Endodermal cell (in vitro differentiated cells): ENCODE data around the gene WWC1. TPM values are rescaled to one million over a fixed set of nuclear protein-coding genes. Genes with fewer than 3 reads are reported as not detected.

Experiments used
- DNase-seq: peaks from one replicate; pipeline ENCODE4 v3.0.0-alpha.2; 2017
- H3K27ac ChIP-seq: 2 replicates; pipeline ENCODE4 v1.5.1; 2013; ENCODE audit warnings: mild to moderate bottlenecking, low read depth, low read length, moderate library complexity
- H3K27me3 ChIP-seq: 2 replicates; pipeline ENCODE4 v1.6.1; 2013; ENCODE audit warnings: mild to moderate bottlenecking, low read length, moderate library complexity; ENCODE audit not compliant: insufficient read depth, control insufficient read depth, poor library complexity, severe bottlenecking
- H3K36me3 ChIP-seq: 2 replicates; pipeline ENCODE4 v1.7.0; 2013; ENCODE audit warnings: mild to moderate bottlenecking, low read length, moderate library complexity; ENCODE audit not compliant: control insufficient read depth, insufficient read depth
- H3K4me1 ChIP-seq: one replicate; pipeline ENCODE4 v1.7.0; 2013; ENCODE audit warnings: low read length; ENCODE audit not compliant: control insufficient read depth, insufficient read depth
- H3K4me3 ChIP-seq: 2 replicates; pipeline ENCODE4 v1.5.1; 2013; ENCODE audit warnings: mild to moderate bottlenecking, low read length, moderate library complexity
- H3K9ac ChIP-seq: 2 replicates; pipeline ENCODE4 v1.6.1; 2013; ENCODE audit warnings: mild to moderate bottlenecking, low read length, moderate library complexity; ENCODE audit not compliant: poor library complexity, severe bottlenecking; ENCODE audit errors: extremely low read depth
- H3K9me3 ChIP-seq: 2 replicates; pipeline ENCODE4 v1.6.1; 2013; ENCODE audit warnings: mild to moderate bottlenecking, low read length, moderate library complexity; ENCODE audit not compliant: control insufficient read depth
- H3K27ac Mint-ChIP-seq: 2 replicates; pipeline ENCODE4 v1.8.0; 2020; ENCODE audit warnings: mixed read lengths
- H3K27me3 Mint-ChIP-seq: 2 replicates; pipeline ENCODE4 v1.8.0; 2021; ENCODE audit warnings: mild to moderate bottlenecking, mixed read lengths; ENCODE audit not compliant: insufficient read depth
- H3K36me3 Mint-ChIP-seq: 2 replicates; pipeline ENCODE4 v1.8.0; 2020; ENCODE audit warnings: low read depth, mixed read lengths
- H3K4me1 Mint-ChIP-seq: 2 replicates; pipeline ENCODE4 v1.8.0; 2020; ENCODE audit warnings: mixed read lengths
- H3K4me3 Mint-ChIP-seq: 2 replicates; pipeline ENCODE4 v1.8.0; 2020; ENCODE audit warnings: mild to moderate bottlenecking, moderate library complexity, mixed read lengths
- H3K9me3 Mint-ChIP-seq: 2 replicates; pipeline ENCODE4 v1.8.0; 2020; ENCODE audit warnings: mild to moderate bottlenecking, mixed read lengths
- WGBS, 2 experiments: methylation state at CpG; one replicate each; pipeline versions ENCODE4 v1.1.5 to v1.1.7; 2013; ENCODE audit warnings: missing lambda C conversion rate in 2 of 2, mixed read lengths in 1 of 2; ENCODE audit not compliant: insufficient coverage in 1 of 2, insufficient read length in 1 of 2; 5-methylcytosine and 5-hydroxymethylcytosine counted together
- total RNA-seq, 2 donors: library from RNA; stranded (reverse); fragmentation: NEBNext Ultra II Directional in 1 of 2; extraction: Animal tissue kit (Norgen Biotek cat#: 25700) in 1 of 2; gene quantifications; 2 replicates in 1 of 2; 3 replicates in 1 of 2; pipeline ENCODE4 v1.2.1, GENCODE V29; 2021
- TF ChIP-seq, protein P1 (sequence below): fragments of 200-600 bp; sonication (generic); conservative IDR thresholded peaks from 2 replicates; pipeline ENCODE4 v1.5.0; 2021; ENCODE audit warnings: antibody characterized with exemption, mild to moderate bottlenecking

WWC1 gene
- total RNA-seq, 2 donors from 2014 or later, result 18.4 to 20.3 TPM

DNA sequence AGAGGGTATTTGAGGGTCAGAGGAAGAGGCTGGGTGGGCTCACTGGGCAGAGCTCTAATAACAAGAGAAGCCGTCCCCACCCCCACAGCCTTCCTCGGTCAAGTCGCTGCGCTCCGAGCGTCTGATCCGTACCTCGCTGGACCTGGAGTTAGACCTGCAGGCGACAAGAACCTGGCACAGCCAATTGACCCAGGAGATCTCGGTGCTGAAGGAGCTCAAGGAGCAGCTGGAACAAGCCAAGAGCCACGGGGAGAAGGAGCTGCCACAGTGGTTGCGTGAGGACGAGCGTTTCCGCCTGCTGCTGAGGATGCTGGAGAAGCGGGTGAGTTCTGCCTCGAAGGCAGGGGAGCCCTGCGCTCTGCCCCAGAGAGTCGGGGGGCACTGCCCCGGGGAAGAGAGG is 173.2 kb downstream of the WWC1 start:
- Mint-ChIP-seq H3K27me3 (no peaks in the 10 kb centered on the region), H3K27ac (no peak overlapping the region), H3K4me1 (no peaks in the 10 kb centered on the region), H3K36me3 (peaks cover 28% of the 10 kb centered on the region), H3K4me3 (no peak overlapping the region), H3K9me3 (no peaks in the 10 kb centered on the region)
- H3K9ac ChIP-seq, result no peak overlapping the region
- no peaks in the 10 kb centered on the region for H3K4me1 ChIP-seq
- TF ChIP-seq, protein P1, sequence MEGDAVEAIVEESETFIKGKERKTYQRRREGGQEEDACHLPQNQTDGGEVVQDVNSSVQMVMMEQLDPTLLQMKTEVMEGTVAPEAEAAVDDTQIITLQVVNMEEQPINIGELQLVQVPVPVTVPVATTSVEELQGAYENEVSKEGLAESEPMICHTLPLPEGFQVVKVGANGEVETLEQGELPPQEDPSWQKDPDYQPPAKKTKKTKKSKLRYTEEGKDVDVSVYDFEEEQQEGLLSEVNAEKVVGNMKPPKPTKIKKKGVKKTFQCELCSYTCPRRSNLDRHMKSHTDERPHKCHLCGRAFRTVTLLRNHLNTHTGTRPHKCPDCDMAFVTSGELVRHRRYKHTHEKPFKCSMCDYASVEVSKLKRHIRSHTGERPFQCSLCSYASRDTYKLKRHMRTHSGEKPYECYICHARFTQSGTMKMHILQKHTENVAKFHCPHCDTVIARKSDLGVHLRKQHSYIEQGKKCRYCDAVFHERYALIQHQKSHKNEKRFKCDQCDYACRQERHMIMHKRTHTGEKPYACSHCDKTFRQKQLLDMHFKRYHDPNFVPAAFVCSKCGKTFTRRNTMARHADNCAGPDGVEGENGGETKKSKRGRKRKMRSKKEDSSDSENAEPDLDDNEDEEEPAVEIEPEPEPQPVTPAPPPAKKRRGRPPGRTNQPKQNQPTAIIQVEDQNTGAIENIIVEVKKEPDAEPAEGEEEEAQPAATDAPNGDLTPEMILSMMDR, result no peak
- WGBS, 2 experiments, result 94 to 98% methylated on average over 14 to 20 of the region's 20 CpGs
- DNase-seq, result no peak
- no peaks in the 10 kb centered on the region for H3K27me3 ChIP-seq
- H3K36me3 ChIP-seq, result no peaks in the 10 kb centered on the region
- no peak overlapping the region for H3K27ac ChIP-seq
- H3K9me3 ChIP-seq, result no peaks in the 10 kb centered on the region
- no peak overlapping the region for H3K4me3 ChIP-seq

GRCh38 chr5:168467755-168468330 is 176.4 kb downstream of the WWC1 start:
- H3K4me3 ChIP-seq, result no peak overlapping the region
- H3K27ac ChIP-seq, result peak overlapping the region; percentile 53
- Mint-ChIP-seq H3K36me3 (peaks cover 18% of the 10 kb centered on the region), H3K4me3 (no peak overlapping the region), H3K27ac (no peak overlapping the region), H3K4me1 (no peaks in the 10 kb centered on the region), H3K27me3 (no peaks in the 10 kb centered on the region), H3K9me3 (no peaks in the 10 kb centered on the region)
- TF ChIP-seq, protein P1, result no peak
- no peaks in the 10 kb centered on the region for H3K36me3 ChIP-seq
- H3K9ac ChIP-seq, result no peak overlapping the region
- no peaks in the 10 kb centered on the region for H3K9me3 ChIP-seq
- no peaks in the 10 kb centered on the region for H3K4me1 ChIP-seq
- WGBS, 2 experiments, result 89 to 95% methylated on average over 8 to 12 of the region's 12 CpGs
- DNase-seq, result no peak
- H3K27me3 ChIP-seq, result no peaks in the 10 kb centered on the region

DNA sequence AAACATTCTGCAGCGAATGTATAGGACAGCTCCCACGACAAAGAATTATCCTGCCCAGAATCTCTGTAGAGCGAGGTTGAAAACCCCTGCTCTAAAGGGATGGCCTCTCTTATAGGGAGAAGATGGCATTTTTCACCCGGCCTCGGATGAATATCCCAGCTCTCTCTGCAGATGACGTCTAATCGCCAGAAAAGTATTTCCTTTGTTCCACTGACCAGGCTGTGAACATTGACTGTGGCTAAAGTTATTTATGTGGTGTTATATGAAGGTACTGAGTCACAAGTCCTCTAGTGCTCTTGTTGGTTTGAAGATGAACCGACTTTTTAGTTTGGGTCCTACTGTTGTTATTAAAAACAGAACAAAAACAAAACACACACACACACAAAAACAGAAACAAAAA is 177.4 kb downstream of the WWC1 start:
- H3K4me3 ChIP-seq, result no peak overlapping the region
- Mint-ChIP-seq H3K36me3 (peaks cover 18% of the 10 kb centered on the region), H3K27me3 (no peaks in the 10 kb centered on the region), H3K4me3 (no peak overlapping the region), H3K27ac (no peak overlapping the region), H3K4me1 (no peaks in the 10 kb centered on the region), H3K9me3 (no peaks in the 10 kb centered on the region)
- H3K9me3 ChIP-seq, result no peaks in the 10 kb centered on the region
- no peaks in the 10 kb centered on the region for H3K4me1 ChIP-seq
- H3K27me3 ChIP-seq, result no peaks in the 10 kb centered on the region
- TF ChIP-seq, protein P1, result no peak
- no peak overlapping the region for H3K9ac ChIP-seq
- H3K36me3 ChIP-seq, result no peaks in the 10 kb centered on the region
- no peak overlapping the region for H3K27ac ChIP-seq
- DNase-seq, result no peak
- 93 to 99% methylated on average over 7 of the region's 8 CpGs for WGBS, 2 experiments
